Fibroblast of lung (primary cell): Measurements from ENCODE around the gene TSSK3. TPM values are rescaled to one million over a fixed set of nuclear protein-coding genes. Genes with fewer than 3 reads are reported as not detected.

Experiments used
- DNase-seq, 2 donors: peaks; one replicate each; pipeline versions ENCODE4 v3.0.0 to v3.0.0-alpha.2; 2010; ENCODE audit warnings: low read depth in 2 of 2
- H2AFZ ChIP-seq: 2 replicates; pipeline ENCODE4 v1.5.1; 2012; ENCODE audit warnings: low read length, control low read depth, inconsistent platforms
- H3K27ac ChIP-seq: 2 replicates; pipeline ENCODE4 v1.5.1; 2011; ENCODE audit warnings: low read length, control low read depth; ENCODE audit not compliant: insufficient read depth
- H3K27me3 ChIP-seq: 2 replicates; pipeline ENCODE4 v1.5.1; 2011; ENCODE audit warnings: mild to moderate bottlenecking, low read length; ENCODE audit not compliant: control insufficient read depth, insufficient read depth
- H3K36me3 ChIP-seq: 2 replicates; pipeline ENCODE4 v1.5.1; 2011; ENCODE audit warnings: low read length; ENCODE audit not compliant: control insufficient read depth, insufficient read depth
- H3K4me1 ChIP-seq: 2 replicates; pipeline ENCODE4 v1.5.1; 2011; ENCODE audit warnings: low read length; ENCODE audit not compliant: control insufficient read depth, insufficient read depth; ENCODE audit errors: extremely low read depth
- H3K4me2 ChIP-seq: 2 replicates; pipeline ENCODE4 v1.5.1; 2011; ENCODE audit warnings: low read length, control low read depth; ENCODE audit not compliant: insufficient read depth; ENCODE audit errors: extremely low read depth
- H3K4me3 ChIP-seq, 4 experiments: fragments of 200-600 bp in 1 of 4; sonication (generic) in 1 of 4; replicated peaks in 1 of 4; 2 replicates each; pipeline ENCODE4 v1.5.1; 2011 to 2016; ENCODE audit warnings: low read length in 4 of 4, low read depth in 3 of 4, mild to moderate bottlenecking in 3 of 4, control low read depth in 2 of 4, inconsistent platforms in 1 of 4, mixed read lengths in 1 of 4; ENCODE audit not compliant: insufficient read depth in 1 of 4; ENCODE audit errors: control extremely low read depth in 1 of 4
- H3K79me2 ChIP-seq: 2 replicates; pipeline ENCODE4 v1.5.1; 2012; ENCODE audit warnings: mild to moderate bottlenecking, low read length, inconsistent platforms; ENCODE audit not compliant: control insufficient read depth, insufficient read depth
- H3K9ac ChIP-seq: 2 replicates; pipeline ENCODE4 v1.5.1; 2011; ENCODE audit warnings: mild to moderate bottlenecking, low read length, control low read depth; ENCODE audit not compliant: insufficient read depth
- H3K9me3 ChIP-seq: 2 replicates; pipeline ENCODE4 v1.5.1; 2012; ENCODE audit warnings: low read depth, low read length; ENCODE audit not compliant: control insufficient read depth, insufficient read depth
- H4K20me1 ChIP-seq: 2 replicates; pipeline ENCODE4 v1.5.1; 2011; ENCODE audit warnings: low read length; ENCODE audit not compliant: control insufficient read depth, insufficient read depth; ENCODE audit errors: extremely low read depth
- CTCF ChIP-seq, 2 donors: IDR thresholded peaks in 1 of 2; conservative IDR thresholded peaks in 1 of 2; 1 replicate in 1 of 2; 2 replicates in 1 of 2; pipeline ENCODE4 v1.5.1; 2011 to 2012; ENCODE audit warnings: low read length in 2 of 2, control low read depth in 1 of 2, inconsistent platforms in 1 of 2, low read depth in 1 of 2, mild to moderate bottlenecking in 1 of 2
- EZH2 ChIP-seq: IDR thresholded peaks from 2 replicates; pipeline ENCODE4 v1.5.1; 2012; ENCODE audit warnings: low read length, control low read depth, mild to moderate bottlenecking; ENCODE audit errors: missing control alignments
- polyA plus RNA-seq, 2 donors: library from polyadenylated mRNA; depleted of rRNA in 1 of 2; stranded (reverse) in 1 of 2; unstranded in 1 of 2; fragments of >200 nt; gene quantifications; 2 replicates each; pipeline ENCODE4 v1.2.1, GENCODE V29; 2011 to 2012; ENCODE audit warnings: missing spikeins in 1 of 2
- total RNA-seq: library from RNA; depleted of rRNA; stranded (reverse); fragments of >200 nt; gene quantifications from 2 replicates; pipeline ENCODE4 v1.2.1, GENCODE V29; 2014

The TSSK3 gene
- total and polyA plus RNA-seq, 2 donors (not counting 1 experiment from before 2014, with no cell fraction given): 0.50 to 0.58 TPM

GRCh38 chr1:32390904-32391870 lies 28.8 kb downstream of the TSSK3 start:
- Histone ChIP-seq H3K4me1 (peaks cover 10% of the 10 kb centered on the region), H3K27ac (no peak overlapping the region), H3K9ac (no peak overlapping the region), H3K79me2 (peaks cover 20% of the 10 kb centered on the region), H2AFZ (no peak overlapping the region), H3K27me3 (no peaks in the 10 kb centered on the region), H3K9me3 (no peaks in the 10 kb centered on the region), H3K4me3 (no peak overlapping the region), H4K20me1 (no peaks in the 10 kb centered on the region), H3K36me3 (peaks cover 1% of the 10 kb centered on the region), H3K4me2 (no peak overlapping the region)
- TF ChIP-seq EZH2: no peak
- TF ChIP-seq CTCF (conservative IDR thresholded peaks at IDR 0.05 in 1 of 2, IDR thresholded peaks at IDR 0.05 in 1 of 2; ENCODE audit: low read depth in 1 of 2, low read length in 2 of 2): no peak
- DNase-seq: no peak

DNA sequence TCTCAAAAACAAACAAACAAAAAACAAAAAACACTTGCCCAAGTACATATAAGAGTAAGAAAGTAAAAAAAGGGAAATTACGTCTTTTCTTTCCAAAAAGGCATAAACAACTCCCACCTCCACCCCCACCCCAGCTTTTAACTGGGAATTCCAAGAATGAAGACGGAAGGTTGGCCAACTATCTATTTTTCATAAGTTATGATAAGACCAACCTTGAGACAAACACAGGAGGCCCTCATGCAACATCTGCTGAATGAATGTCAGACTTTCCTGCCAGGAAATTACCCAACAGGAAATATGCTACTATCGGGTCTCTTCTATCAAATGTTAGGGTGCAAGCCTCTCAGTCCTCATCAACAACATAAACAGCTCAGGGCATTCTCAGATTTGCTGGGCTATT lies 30.0 kb downstream of the TSSK3 start:
- no peak overlapping the region for H2AFZ ChIP-seq
- peaks cover 10% of the 10 kb centered on the region for H3K4me1 ChIP-seq
- no peak overlapping the region for H3K27ac ChIP-seq
- H3K27me3 ChIP-seq: no peaks in the 10 kb centered on the region
- peaks cover 20% of the 10 kb centered on the region for H3K79me2 ChIP-seq
- no peak for DNase-seq
- TF ChIP-seq EZH2: no peak
- TF ChIP-seq CTCF (conservative IDR thresholded peaks at IDR 0.05 in 1 of 2, IDR thresholded peaks at IDR 0.05 in 1 of 2; ENCODE audit: low read depth in 1 of 2, low read length in 2 of 2): no peak
- peaks cover 1% of the 10 kb centered on the region for H3K36me3 ChIP-seq
- no peak overlapping the region for H3K4me3 ChIP-seq
- no peak overlapping the region for H3K9ac ChIP-seq
- H4K20me1 ChIP-seq: no peaks in the 10 kb centered on the region
- no peaks in the 10 kb centered on the region for H3K9me3 ChIP-seq
- no peak overlapping the region for H3K4me2 ChIP-seq

GRCh38 chr1:32393136-32393535 lies 30.8 kb downstream of the TSSK3 start:
- Histone ChIP-seq H3K27ac (peak overlapping the region; percentile 94), H3K79me2 (peaks cover 20% of the 10 kb centered on the region), H3K4me2 (peak overlapping the region; percentile 95), H3K9ac (no peak overlapping the region), H3K36me3 (peaks cover 1% of the 10 kb centered on the region), H4K20me1 (no peaks in the 10 kb centered on the region), H3K9me3 (no peaks in the 10 kb centered on the region), H3K4me3 (peak overlapping the region; percentile 75 to 91 (median 88)), H2AFZ (no peak overlapping the region), H3K27me3 (no peaks in the 10 kb centered on the region), H3K4me1 (peaks cover 10% of the 10 kb centered on the region)
- peak in 1 of 2 donors; percentile 31 for DNase-seq
- TF ChIP-seq EZH2: no peak
- TF ChIP-seq CTCF (conservative IDR thresholded peaks at IDR 0.05 in 1 of 2, IDR thresholded peaks at IDR 0.05 in 1 of 2; ENCODE audit: low read depth in 1 of 2, low read length in 2 of 2): no peak
